Adrenal gland (tissue), 12 donors: ENCODE results near the gene NBAS. TPM values are rescaled to one million over a fixed set of nuclear protein-coding genes. Genes with fewer than 3 reads are reported as not detected.

Experiments
- DNase-seq, 7 donors: peaks; one replicate each; pipeline ENCODE4 v3.0.0-alpha.2; 2019 to 2020
- H3K27ac ChIP-seq, 5 donors: fragments of 200-600 bp; sonication (generic) in 4 of 5; 1 replicate in 3 of 5; 2 replicates in 2 of 5; pipeline versions ENCODE4 v1.5.1 to v1.8.0; 2016 to 2020; ENCODE audit warnings: mild to moderate bottlenecking in 1 of 5
- H3K27me3 ChIP-seq: fragments of 200-600 bp; 2 replicates; pipeline ENCODE4 v1.8.0; 2021
- H3K36me3 ChIP-seq, 2 donors: fragments of 200-600 bp; replicated peaks in 1 of 2; 1 replicate in 1 of 2; 2 replicates in 1 of 2; pipeline versions ENCODE4 v1.5.1 to v1.8.0; 2018 to 2022
- H3K4me1 ChIP-seq, 2 donors: fragments of 200-600 bp; replicated peaks in 1 of 2; 1 replicate in 1 of 2; 2 replicates in 1 of 2; pipeline versions ENCODE4 v1.5.1 to v1.8.0; 2018 to 2021
- H3K4me3 ChIP-seq, 4 donors: fragments of 200-600 bp; sonication (generic) in 3 of 4; one replicate each; pipeline ENCODE4 v1.5.1; 2016 to 2018
- H3K9me3 ChIP-seq, 3 donors: fragments of 200-600 bp; sonication (generic) in 1 of 3; replicated peaks in 1 of 3; 1 replicate in 2 of 3; 2 replicates in 1 of 3; pipeline versions ENCODE4 v1.5.1 to v1.8.0; 2016 to 2021
- CTCF ChIP-seq, 6 experiments: fragments of 450-650 bp in 4 of 6; fragments of 200-600 bp in 2 of 6; sonication (generic) in 1 of 6; IDR thresholded peaks; 1 replicate in 5 of 6; 2 replicates in 1 of 6; pipeline versions ENCODE4 v1.5.1 to v1.8.0; 2016 to 2021; ENCODE audit warnings: antibody characterized with exemption in 6 of 6, mild to moderate bottlenecking in 2 of 6, moderate library complexity in 1 of 6
- POLR2A ChIP-seq, 2 donors: fragments of 450-650 bp; IDR thresholded peaks; one replicate each; pipeline ENCODE4 v1.6.1; 2017; ENCODE audit warnings: antibody characterized with exemption in 2 of 2, mild to moderate bottlenecking in 2 of 2, moderate library complexity in 1 of 2
- WGBS, 4 donors: extraction: QIAGEN DNeasy Blood & Tissue Kit in 2 of 4; methylation state at CpG; one replicate each; pipeline versions ENCODE4 v1.1.5 to v1.1.7; 2013 to 2017; 5-methylcytosine and 5-hydroxymethylcytosine counted together
- intact Hi-C, 2 donors: fragments of 100-400 bp; cut with DNase I; formaldehyde crosslinking; loops; one replicate each; pipeline versions ENCODE4 v1.14.1 to v1.15.0; 2022 to 2023
- polyA plus RNA-seq, 3 donors: library from polyadenylated mRNA; stranded (reverse); fragments of 200-250 nt in 2 of 3; fragments of 350-450 nt in 1 of 3; fragmentation: Illumina TruSeq in 1 of 3; extraction: RNeasy Lipid Tissue Mini Kit (QIAGEN cat#74804) in 1 of 3; gene quantifications; one replicate each; pipeline ENCODE4 v1.2.3, GENCODE V29; 2013 to 2014
- total RNA-seq, 9 donors: library from RNA; depleted of rRNA in 4 of 9; stranded (reverse); fragments of >200 nt in 4 of 9; fragments of 120-200 nt in 1 of 9; fragmentation: NEBNext Ultra II Directional in 1 of 9; extraction: Animal tissue kit (Norgen Biotek cat#: 25700) in 1 of 9; gene quantifications; one replicate each; pipeline versions ENCODE4 v1.1.0 to v1.2.4, GENCODE V29; 2013 to 2023
- donor health status: healthy with polysubstance abuse.
- donor health status: Bipolar disorder and iron deficiency.
- donor health status: DM: yes; HTN: yes; CAD: no.
- donor health status: DM: no; HTN: no; CAD: no.
- donor health status: DM: no; HTN: no; CAD: no.
- donor health status: DM: yes; HTN: yes; CAD: no.

The NBAS gene
- total and polyA plus RNA-seq, 12 donors, result 22.0 to 62.4 (median 46.2) TPM

GRCh38 chr2:15141211-15141610, 419.9 kb downstream of the NBAS start:
- 85 to 92% (median 89%) methylated on average over 7 of the region's 7 CpGs for WGBS, 4 donors
- H3K9me3 ChIP-seq, result no peaks in the 10 kb centered on the region
- H3K4me1 ChIP-seq, result no peaks in the 10 kb centered on the region
- intact Hi-C loops, result no loop called here
- H3K36me3 ChIP-seq, result no peaks in the 10 kb centered on the region
- no peak for TF ChIP-seq POLR2A (IDR thresholded peaks at IDR 0.05)
- no peak for TF ChIP-seq CTCF (IDR thresholded peaks at IDR 0.05)
- H3K27me3 ChIP-seq, result no peaks in the 10 kb centered on the region
- H3K4me3 ChIP-seq, result no peak overlapping the region
- H3K27ac ChIP-seq, result no peak overlapping the region
- no peak for DNase-seq

GRCh38 chr2:15136639-15137038, 424.5 kb downstream of the NBAS start:
- intact Hi-C loops, result no loop called here
- DNase-seq, result no peak
- 87 to 91% (median 88%) methylated on average over 6 of the region's 6 CpGs for WGBS, 4 donors
- no peaks in the 10 kb centered on the region for H3K36me3 ChIP-seq
- H3K27me3 ChIP-seq, result no peaks in the 10 kb centered on the region
- no peaks in the 10 kb centered on the region for H3K9me3 ChIP-seq
- no peak for TF ChIP-seq CTCF (IDR thresholded peaks at IDR 0.05)
- no peak for TF ChIP-seq POLR2A (IDR thresholded peaks at IDR 0.05)
- no peak overlapping the region for H3K27ac ChIP-seq
- no peaks in the 10 kb centered on the region for H3K4me1 ChIP-seq
- H3K4me3 ChIP-seq, result no peak overlapping the region

- Histone ChIP-seq H3K27ac (no peak overlapping the region), H3K27me3 (no peaks in the 10 kb centered on the region), H3K4me1 (no peaks in the 10 kb centered on the region), H3K36me3 (no peaks in the 10 kb centered on the region), H3K9me3 (no peaks in the 10 kb centered on the region), H3K4me3 (no peak overlapping the region)
- TF ChIP-seq CTCF (IDR thresholded peaks at IDR 0.05) (no peak), POLR2A (IDR thresholded peaks at IDR 0.05) (no peak)
- 90 to 94% (median 92%) methylated on average over 3 of the region's 3 CpGs for WGBS, 4 donors
- intact Hi-C loops, result no loop called here
- DNase-seq, result no peak
Measured at GRCh38 chr2:15134957-15135356, 426.2 kb downstream of the NBAS start.

GRCh38 chr2:15133461-15133860, 427.7 kb downstream of the NBAS start:
- H3K4me1 ChIP-seq, result no peaks in the 10 kb centered on the region
- no peak for DNase-seq
- intact Hi-C loops, result no loop called here
- H3K9me3 ChIP-seq, result no peaks in the 10 kb centered on the region
- H3K27me3 ChIP-seq, result no peaks in the 10 kb centered on the region
- no peaks in the 10 kb centered on the region for H3K36me3 ChIP-seq
- H3K27ac ChIP-seq, result no peak overlapping the region
- no peak for TF ChIP-seq POLR2A (IDR thresholded peaks at IDR 0.05)
- TF ChIP-seq CTCF (IDR thresholded peaks at IDR 0.05), result no peak
- no peak overlapping the region for H3K4me3 ChIP-seq
